HepG2 (cell line): ENCODE measurements around the gene NCAPD2. TPM values are rescaled to one million over a fixed set of nuclear protein-coding genes. Genes with fewer than 3 reads are reported as not detected.

Experiments
- KDM5B ChIP-seq: sonication (generic); formaldehyde crosslinking; IDR thresholded peaks from 2 replicates; pipeline ENCODE4 v1.4.0; 2020; ENCODE audit warnings: missing genetic modification reagents, mild to moderate bottlenecking, borderline replicate concordance
- PHF5A ChIP-seq: IDR thresholded peaks from one replicate; pipeline ENCODE4 v1.6.1; 2018; ENCODE audit warnings: low read depth, missing genetic modification reagents; ENCODE audit not compliant: unreplicated experiment
- TEAD2 ChIP-seq: sonication (generic); formaldehyde crosslinking; IDR thresholded peaks from 2 replicates; pipeline ENCODE4 v1.9.0; 2021; ENCODE audit warnings: missing genetic modification reagents
- TP53 ChIP-seq: sonication (generic); formaldehyde crosslinking; conservative IDR thresholded peaks from 2 replicates; pipeline ENCODE4 v1.4.0; 2020; ENCODE audit warnings: missing genetic modification reagents
- ZNF234 ChIP-seq: sonication (generic); formaldehyde crosslinking; conservative IDR thresholded peaks from 2 replicates; pipeline ENCODE4 v1.5.1; 2020; ENCODE audit warnings: mild to moderate bottlenecking, missing genetic modification reagents
- ZNF3 ChIP-seq: IDR thresholded peaks from 2 replicates; pipeline ENCODE4 v1.7.0; 2017; ENCODE audit warnings: inconsistent platforms
- ZNF350 ChIP-seq: sonication (generic); formaldehyde crosslinking; IDR thresholded peaks from 2 replicates; pipeline ENCODE4 v1.4.0; 2020; ENCODE audit warnings: mild to moderate bottlenecking, low read depth, missing genetic modification reagents, borderline replicate concordance
- ZNF781 ChIP-seq: sonication (generic); formaldehyde crosslinking; IDR thresholded peaks from 2 replicates; pipeline ENCODE4 v1.5.1; 2020; ENCODE audit warnings: borderline replicate concordance, mild to moderate bottlenecking, missing genetic modification reagents; ENCODE audit errors: not compliant biosample characterization
- ZNF790 ChIP-seq: sonication (generic); formaldehyde crosslinking; IDR thresholded peaks from 2 replicates; pipeline ENCODE4 v1.8.0; 2022; ENCODE audit warnings: missing genetic modification reagents, mild to moderate bottlenecking, borderline replicate concordance
- polyA plus RNA-seq, 8 experiments: library from polyadenylated mRNA; depleted of rRNA in 3 of 8; stranded (reverse) in 7 of 8; unstranded in 1 of 8; fragments of >200 nt; fragmentation: Illumina TruSeq in 4 of 8; extraction: Trizol in 4 of 8; gene quantifications; 2 replicates each; pipeline versions ENCODE4 v1.2.1 to v1.2.3, GENCODE V29; 2011 to 2016; ENCODE audit warnings: low read depth in 4 of 8, missing spikeins in 1 of 8, mixed read lengths in 1 of 8; ENCODE audit not compliant: insufficient read depth in 1 of 8
- total RNA-seq, 5 experiments: library from RNA; depleted of rRNA; stranded (reverse); fragments of >200 nt; fragmentation: Illumina TruSeq; extraction: Trizol; gene quantifications; 2 replicates each; pipeline ENCODE4 v1.2.3, GENCODE V29; 2016; ENCODE audit warnings: low read depth in 1 of 5
- TF ChIP-seq, protein P1 (sequence below): sonication (generic); formaldehyde crosslinking; IDR thresholded peaks from 2 replicates; pipeline ENCODE4 v1.8.0; 2022; ENCODE audit warnings: mild to moderate bottlenecking, missing genetic modification reagents; ENCODE audit not compliant: insufficient replicate concordance
- TF ChIP-seq, protein P2 (sequence below): sonication (generic); formaldehyde crosslinking; IDR thresholded peaks from 2 replicates; pipeline ENCODE4 v1.4.0; 2020; ENCODE audit warnings: missing genetic modification reagents, borderline replicate concordance
- TF ChIP-seq, protein P3 (sequence below): sonication (generic); formaldehyde crosslinking; conservative IDR thresholded peaks from 2 replicates; pipeline ENCODE4 v1.8.0; 2022; ENCODE audit warnings: low read depth, missing genetic modification reagents
- TF ChIP-seq, protein P4 (sequence below): sonication (generic); formaldehyde crosslinking; IDR thresholded peaks from 2 replicates; pipeline ENCODE4 v1.5.1; 2020; ENCODE audit warnings: mild to moderate bottlenecking, missing genetic modification reagents, borderline replicate concordance

NCAPD2 gene
- total and polyA plus RNA-seq, 2 of the 13 experiments (the other 11 are each of a cell fraction or from before 2014, with no cell fraction given): 51.1 to 65.6 TPM

- TF ChIP-seq, protein P1, sequence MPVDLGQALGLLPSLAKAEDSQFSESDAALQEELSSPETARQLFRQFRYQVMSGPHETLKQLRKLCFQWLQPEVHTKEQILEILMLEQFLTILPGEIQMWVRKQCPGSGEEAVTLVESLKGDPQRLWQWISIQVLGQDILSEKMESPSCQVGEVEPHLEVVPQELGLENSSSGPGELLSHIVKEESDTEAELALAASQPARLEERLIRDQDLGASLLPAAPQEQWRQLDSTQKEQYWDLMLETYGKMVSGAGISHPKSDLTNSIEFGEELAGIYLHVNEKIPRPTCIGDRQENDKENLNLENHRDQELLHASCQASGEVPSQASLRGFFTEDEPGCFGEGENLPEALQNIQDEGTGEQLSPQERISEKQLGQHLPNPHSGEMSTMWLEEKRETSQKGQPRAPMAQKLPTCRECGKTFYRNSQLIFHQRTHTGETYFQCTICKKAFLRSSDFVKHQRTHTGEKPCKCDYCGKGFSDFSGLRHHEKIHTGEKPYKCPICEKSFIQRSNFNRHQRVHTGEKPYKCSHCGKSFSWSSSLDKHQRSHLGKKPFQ: no peak
- TF ChIP-seq ZNF350 (CRISPR knock-in tag) (no peak), TP53 (no peak; the same call in 1 of the 2 replicates), ZNF781 (CRISPR knock-in tag) (peak; percentile 33), ZNF790 (CRISPR knock-in tag) (no peak), TEAD2 (no peak), KDM5B (peak; percentile 52; the same call in 1 of the 2 replicates), ZNF3 (no peak), ZNF234 (CRISPR knock-in tag) (no peak), PHF5A (peak; percentile 39)
- TF ChIP-seq, protein P2, sequence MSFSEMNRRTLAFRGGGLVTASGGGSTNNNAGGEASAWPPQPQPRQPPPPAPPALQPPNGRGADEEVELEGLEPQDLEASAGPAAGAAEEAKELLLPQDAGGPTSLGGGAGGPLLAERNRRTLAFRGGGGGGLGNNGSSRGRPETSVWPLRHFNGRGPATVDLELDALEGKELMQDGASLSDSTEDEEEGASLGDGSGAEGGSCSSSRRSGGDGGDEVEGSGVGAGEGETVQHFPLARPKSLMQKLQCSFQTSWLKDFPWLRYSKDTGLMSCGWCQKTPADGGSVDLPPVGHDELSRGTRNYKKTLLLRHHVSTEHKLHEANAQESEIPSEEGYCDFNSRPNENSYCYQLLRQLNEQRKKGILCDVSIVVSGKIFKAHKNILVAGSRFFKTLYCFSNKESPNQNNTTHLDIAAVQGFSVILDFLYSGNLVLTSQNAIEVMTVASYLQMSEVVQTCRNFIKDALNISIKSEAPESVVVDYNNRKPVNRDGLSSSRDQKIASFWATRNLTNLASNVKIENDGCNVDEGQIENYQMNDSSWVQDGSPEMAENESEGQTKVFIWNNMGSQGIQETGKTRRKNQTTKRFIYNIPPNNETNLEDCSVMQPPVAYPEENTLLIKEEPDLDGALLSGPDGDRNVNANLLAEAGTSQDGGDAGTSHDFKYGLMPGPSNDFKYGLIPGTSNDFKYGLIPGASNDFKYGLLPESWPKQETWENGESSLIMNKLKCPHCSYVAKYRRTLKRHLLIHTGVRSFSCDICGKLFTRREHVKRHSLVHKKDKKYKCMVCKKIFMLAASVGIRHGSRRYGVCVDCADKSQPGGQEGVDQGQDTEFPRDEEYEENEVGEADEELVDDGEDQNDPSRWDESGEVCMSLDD (CRISPR knock-in tag): no peak
- TF ChIP-seq, protein P3, sequence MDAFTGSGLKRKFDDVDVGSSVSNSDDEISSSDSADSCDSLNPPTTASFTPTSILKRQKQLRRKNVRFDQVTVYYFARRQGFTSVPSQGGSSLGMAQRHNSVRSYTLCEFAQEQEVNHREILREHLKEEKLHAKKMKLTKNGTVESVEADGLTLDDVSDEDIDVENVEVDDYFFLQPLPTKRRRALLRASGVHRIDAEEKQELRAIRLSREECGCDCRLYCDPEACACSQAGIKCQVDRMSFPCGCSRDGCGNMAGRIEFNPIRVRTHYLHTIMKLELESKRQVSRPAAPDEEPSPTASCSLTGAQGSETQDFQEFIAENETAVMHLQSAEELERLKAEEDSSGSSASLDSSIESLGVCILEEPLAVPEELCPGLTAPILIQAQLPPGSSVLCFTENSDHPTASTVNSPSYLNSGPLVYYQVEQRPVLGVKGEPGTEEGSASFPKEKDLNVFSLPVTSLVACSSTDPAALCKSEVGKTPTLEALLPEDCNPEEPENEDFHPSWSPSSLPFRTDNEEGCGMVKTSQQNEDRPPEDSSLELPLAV (CRISPR knock-in tag): no peak
- TF ChIP-seq, protein P4, sequence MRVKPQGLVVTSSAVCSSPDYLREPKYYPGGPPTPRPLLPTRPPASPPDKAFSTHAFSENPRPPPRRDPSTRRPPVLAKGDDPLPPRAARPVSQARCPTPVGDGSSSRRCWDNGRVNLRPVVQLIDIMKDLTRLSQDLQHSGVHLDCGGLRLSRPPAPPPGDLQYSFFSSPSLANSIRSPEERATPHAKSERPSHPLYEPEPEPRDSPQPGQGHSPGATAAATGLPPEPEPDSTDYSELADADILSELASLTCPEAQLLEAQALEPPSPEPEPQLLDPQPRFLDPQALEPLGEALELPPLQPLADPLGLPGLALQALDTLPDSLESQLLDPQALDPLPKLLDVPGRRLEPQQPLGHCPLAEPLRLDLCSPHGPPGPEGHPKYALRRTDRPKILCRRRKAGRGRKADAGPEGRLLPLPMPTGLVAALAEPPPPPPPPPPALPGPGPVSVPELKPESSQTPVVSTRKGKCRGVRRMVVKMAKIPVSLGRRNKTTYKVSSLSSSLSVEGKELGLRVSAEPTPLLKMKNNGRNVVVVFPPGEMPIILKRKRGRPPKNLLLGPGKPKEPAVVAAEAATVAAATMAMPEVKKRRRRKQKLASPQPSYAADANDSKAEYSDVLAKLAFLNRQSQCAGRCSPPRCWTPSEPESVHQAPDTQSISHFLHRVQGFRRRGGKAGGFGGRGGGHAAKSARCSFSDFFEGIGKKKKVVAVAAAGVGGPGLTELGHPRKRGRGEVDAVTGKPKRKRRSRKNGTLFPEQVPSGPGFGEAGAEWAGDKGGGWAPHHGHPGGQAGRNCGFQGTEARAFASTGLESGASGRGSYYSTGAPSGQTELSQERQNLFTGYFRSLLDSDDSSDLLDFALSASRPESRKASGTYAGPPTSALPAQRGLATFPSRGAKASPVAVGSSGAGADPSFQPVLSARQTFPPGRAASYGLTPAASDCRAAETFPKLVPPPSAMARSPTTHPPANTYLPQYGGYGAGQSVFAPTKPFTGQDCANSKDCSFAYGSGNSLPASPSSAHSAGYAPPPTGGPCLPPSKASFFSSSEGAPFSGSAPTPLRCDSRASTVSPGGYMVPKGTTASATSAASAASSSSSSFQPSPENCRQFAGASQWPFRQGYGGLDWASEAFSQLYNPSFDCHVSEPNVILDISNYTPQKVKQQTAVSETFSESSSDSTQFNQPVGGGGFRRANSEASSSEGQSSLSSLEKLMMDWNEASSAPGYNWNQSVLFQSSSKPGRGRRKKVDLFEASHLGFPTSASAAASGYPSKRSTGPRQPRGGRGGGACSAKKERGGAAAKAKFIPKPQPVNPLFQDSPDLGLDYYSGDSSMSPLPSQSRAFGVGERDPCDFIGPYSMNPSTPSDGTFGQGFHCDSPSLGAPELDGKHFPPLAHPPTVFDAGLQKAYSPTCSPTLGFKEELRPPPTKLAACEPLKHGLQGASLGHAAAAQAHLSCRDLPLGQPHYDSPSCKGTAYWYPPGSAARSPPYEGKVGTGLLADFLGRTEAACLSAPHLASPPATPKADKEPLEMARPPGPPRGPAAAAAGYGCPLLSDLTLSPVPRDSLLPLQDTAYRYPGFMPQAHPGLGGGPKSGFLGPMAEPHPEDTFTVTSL (CRISPR knock-in tag): peak; percentile 67; the same call in 1 of the 2 replicates
These were observed 38.4 kb downstream of the NCAPD2 start (continued) for GRCh38 chr12:6532051-6532926.
